ENCODE measurements around the gene TMCC2.

TMCC2 gene

GRCh38 chr1:205211839-205212536 is 15.8 kb upstream of the TMCC2 start:
- Histone ChIP-seq H3K4me3 (IDR thresholded peaks at IDR 0.05; ENCODE audit: insufficient read depth, low read depth, low read length) (no peak overlapping the region), H3K4me1 (ENCODE audit: low read depth, poor library complexity, severe bottlenecking) (peaks cover 22% of the 10 kb centered on the region), H3K27me3 (ENCODE audit: insufficient read depth, low read depth) (no peaks in the 10 kb centered on the region), H3K9ac (peak overlapping the region; percentile 75; the same call in 1 of the 2 replicates), H3K36me3 (ENCODE audit: insufficient read depth) (no peaks in the 10 kb centered on the region), H4K20me1 (ENCODE audit: insufficient read depth) (no peaks in the 10 kb centered on the region), H3K4me2 (peak overlapping the region; percentile 90), H3K79me2 (ENCODE audit: insufficient read depth, low read depth) (peaks cover 30% of the 10 kb centered on the region), H3K27ac (peak overlapping the region; percentile 58; the same call in 1 of the 2 replicates), H2AFZ (ENCODE audit: low read depth) (peak overlapping the region; percentile 97)
- TF ChIP-seq CTCF (conservative IDR thresholded peaks at IDR 0.05; ENCODE audit: low read depth, low read length), result no peak

- Histone ChIP-seq H3K36me3 (ENCODE audit: insufficient read depth) (no peaks in the 10 kb centered on the region), H3K27me3 (ENCODE audit: insufficient read depth, low read depth) (no peaks in the 10 kb centered on the region), H3K9ac (no peak overlapping the region), H4K20me1 (ENCODE audit: insufficient read depth) (no peaks in the 10 kb centered on the region), H2AFZ (ENCODE audit: low read depth) (no peak overlapping the region), H3K4me1 (ENCODE audit: low read depth, poor library complexity, severe bottlenecking) (peaks cover 11% of the 10 kb centered on the region), H3K27ac (no peak overlapping the region), H3K79me2 (ENCODE audit: insufficient read depth, low read depth) (peaks cover 11% of the 10 kb centered on the region; the same call in 1 of the 2 replicates), H3K4me3 (IDR thresholded peaks at IDR 0.05; ENCODE audit: insufficient read depth, low read depth, low read length) (no peak overlapping the region), H3K4me2 (no peak overlapping the region)
- no peak for TF ChIP-seq CTCF (conservative IDR thresholded peaks at IDR 0.05; ENCODE audit: low read depth, low read length)
Measured at GRCh38 chr1:205214756-205215155, 13.0 kb upstream of the TMCC2 start.

GRCh38 chr1:205216588-205216987 is 11.2 kb upstream of the TMCC2 start:
- no peak overlapping the region for H3K27ac ChIP-seq
- peaks cover 5% of the 10 kb centered on the region for H3K4me1 ChIP-seq (ENCODE audit: low read depth, poor library complexity, severe bottlenecking)
- H3K9ac ChIP-seq, result no peak overlapping the region
- no peaks in the 10 kb centered on the region for H3K79me2 ChIP-seq (ENCODE audit: insufficient read depth, low read depth)
- no peak overlapping the region for H2AFZ ChIP-seq (ENCODE audit: low read depth)
- H4K20me1 ChIP-seq (ENCODE audit: insufficient read depth), result no peaks in the 10 kb centered on the region
- no peak overlapping the region for H3K4me3 ChIP-seq (IDR thresholded peaks at IDR 0.05; ENCODE audit: insufficient read depth, low read depth, low read length)
- TF ChIP-seq CTCF (conservative IDR thresholded peaks at IDR 0.05; ENCODE audit: low read depth, low read length), result no peak
- no peaks in the 10 kb centered on the region for H3K27me3 ChIP-seq (ENCODE audit: insufficient read depth, low read depth)
- H3K4me2 ChIP-seq, result no peak overlapping the region
- H3K36me3 ChIP-seq (ENCODE audit: insufficient read depth), result no peaks in the 10 kb centered on the region

GRCh38 chr1:205217418-205217817 is 10.3 kb upstream of the TMCC2 start:
- Histone ChIP-seq H3K4me1 (ENCODE audit: low read depth, poor library complexity, severe bottlenecking) (no peaks in the 10 kb centered on the region), H2AFZ (ENCODE audit: low read depth) (no peak overlapping the region), H3K4me2 (no peak overlapping the region), H3K4me3 (IDR thresholded peaks at IDR 0.05; ENCODE audit: insufficient read depth, low read depth, low read length) (no peak overlapping the region), H3K27me3 (ENCODE audit: insufficient read depth, low read depth) (no peaks in the 10 kb centered on the region), H3K36me3 (ENCODE audit: insufficient read depth) (no peaks in the 10 kb centered on the region), H4K20me1 (ENCODE audit: insufficient read depth) (no peaks in the 10 kb centered on the region), H3K9ac (no peak overlapping the region), H3K79me2 (ENCODE audit: insufficient read depth, low read depth) (no peaks in the 10 kb centered on the region), H3K27ac (no peak overlapping the region)
- no peak for TF ChIP-seq CTCF (conservative IDR thresholded peaks at IDR 0.05; ENCODE audit: low read depth, low read length)
